ENCODE measurements around the gene SLC52A3. TPM values are rescaled to one million over a fixed set of nuclear protein-coding genes. Genes with fewer than 3 reads are reported as not detected.

The SLC52A3 gene
- total and polyA plus RNA-seq, 2 of the 13 experiments (the other 11 are each of a cell fraction or from before 2014, with no cell fraction given): 0.03 TPM; not detected in 1

- TF ChIP-seq SNAPC4 (CRISPR knock-in tag; IDR thresholded peaks at IDR 0.05): no peak
Observed at GRCh38 chr20:754904-755303, 13.4 kb downstream of the SLC52A3 start (continued).

- no peaks in the 10 kb centered on the region for H3K4me1 ChIP-seq (ENCODE audit: insufficient read depth, low read length)
- FAIRE-seq (no peak), DNase-seq (ENCODE audit: low spot score) (no peak), ATAC-seq (no peak; the same call in 2 of the 3 replicates)
- no peaks in the 10 kb centered on the region for H3K79me2 ChIP-seq (ENCODE audit: insufficient read depth, low read length)
- H3K4me2 ChIP-seq (ENCODE audit: low read depth, low read length): no peak overlapping the region
- intact Hi-C loops (cut with micrococcal nuclease; ENCODE audit: unreplicated experiment) (no loop called here), in situ Hi-C loops (cut with HindIII; ENCODE audit: extremely low pct_ligation_motif_present, low pct_unique_long_range_greater_than_20kb) (no loop called here)
- peaks cover 3 to 45% of the 10 kb centered on the region in 2 experiments; a peak in 2 of 5 replicates for H3K27me3 ChIP-seq (ENCODE audit: control insufficient read depth in 1 of 2, insufficient read depth in 2 of 2, low read length in 2 of 2)
- POLR2A ChIA-PET: no interaction called here
- H3K27ac ChIP-seq (ENCODE audit: extremely low read length, insufficient read depth, low read length): no peak overlapping the region
- H3K9ac ChIP-seq (ENCODE audit: insufficient read depth, low read depth, low read length): no peak overlapping the region
- no TSS peak for BruUV-seq (replicated peaks)
- no peaks in the 10 kb centered on the region for H4K20me1 ChIP-seq (ENCODE audit: insufficient read depth, low read length)
- H2AFZ ChIP-seq (ENCODE audit: low read length): no peak overlapping the region
- no peaks in the 10 kb centered on the region for H3K36me3 ChIP-seq (replicated peaks in 1 of 2; ENCODE audit: control insufficient read depth in 1 of 2, insufficient read depth in 2 of 2, low read length in 2 of 2)
- H3K4me3 ChIP-seq (replicated peaks in 1 of 3; ENCODE audit: insufficient read depth in 1 of 3, low read depth in 2 of 3, low read length in 3 of 3): no peak overlapping the region
- 5% methylated on average over 10 of the region's 10 CpGs for WGBS (ENCODE audit: low lambda C conversion rate)
- CTCF ChIA-PET (ENCODE audit: low intra/inter-chr PET ratio, low total read pairs): no interaction called here
- H3K9me3 ChIP-seq (ENCODE audit: low read length): no peaks in the 10 kb centered on the region
- TF ChIP-seq ZUFSP (CRISPR knock-in tag; IDR thresholded peaks at IDR 0.05; ENCODE audit: borderline replicate concordance) (no peak), ZNF337 (CRISPR knock-in tag; IDR thresholded peaks at IDR 0.05; ENCODE audit: borderline replicate concordance, low read depth) (no peak), CC2D1A (CRISPR knock-in tag; IDR thresholded peaks at IDR 0.05) (no peak), GLMP (CRISPR knock-in tag; IDR thresholded peaks at IDR 0.05; ENCODE audit: borderline replicate concordance) (no peak), ZNF879 (CRISPR knock-in tag; IDR thresholded peaks at IDR 0.05) (no peak), ZNF878 (CRISPR knock-in tag; IDR thresholded peaks at IDR 0.05) (no peak), JARID2 (CRISPR knock-in tag; IDR thresholded peaks at IDR 0.05; ENCODE audit: insufficient replicate concordance) (no peak), GFI1 (CRISPR knock-in tag; IDR thresholded peaks at IDR 0.05; ENCODE audit: borderline replicate concordance) (no peak), FOXA3 (CRISPR knock-in tag; IDR thresholded peaks at IDR 0.05) (no peak), ZNF234 (CRISPR knock-in tag; conservative IDR thresholded peaks at IDR 0.05) (no peak), ETS1 (CRISPR knock-in tag; IDR thresholded peaks at IDR 0.05) (no peak), SP4 (CRISPR knock-in tag; IDR thresholded peaks at IDR 0.05) (no peak)
Observed at GRCh38 chr20:753897-754635, 14.2 kb downstream of the SLC52A3 start.
